Esophagus muscularis mucosa (tissue), 4 donors: ENCODE data around the gene AKAP13. TPM values are rescaled to one million over a fixed set of nuclear protein-coding genes. Genes with fewer than 3 reads are reported as not detected.

Experiments used
- DNase-seq: peaks from one replicate; pipeline ENCODE4 v3.0.0-alpha.2; 2017; ENCODE audit errors: extremely low spot score
- H3K27ac ChIP-seq, 4 donors: fragments of 200-600 bp; sonication (generic); replicated peaks in 1 of 4; 1 replicate in 3 of 4; 2 replicates in 1 of 4; pipeline ENCODE4 v1.5.1; 2016 to 2019; ENCODE audit warnings: mild to moderate bottlenecking in 1 of 4
- H3K27me3 ChIP-seq, 4 donors: fragments of 200-600 bp; sonication (generic); one replicate each; pipeline versions ENCODE4 v1.5.1 to v1.6.0; 2016 to 2019
- H3K36me3 ChIP-seq, 4 donors: fragments of 200-600 bp; sonication (generic); one replicate each; pipeline ENCODE4 v1.5.1; 2016 to 2019
- H3K4me1 ChIP-seq, 4 donors: fragments of 200-600 bp; sonication (generic); one replicate each; pipeline ENCODE4 v1.5.1; 2016 to 2019
- H3K4me3 ChIP-seq, 4 donors: fragments of 200-600 bp; sonication (generic); 1 replicate in 2 of 4; 2 replicates in 2 of 4; pipeline ENCODE4 v1.5.1; 2016 to 2019; ENCODE audit warnings: mild to moderate bottlenecking in 4 of 4, moderate library complexity in 1 of 4
- H3K9me3 ChIP-seq, 4 donors: fragments of 200-600 bp; sonication (generic); 1 replicate in 3 of 4; 2 replicates in 1 of 4; pipeline ENCODE4 v1.5.1; 2016 to 2019
- EP300 ChIP-seq: sonication (generic); formaldehyde crosslinking; IDR thresholded peaks from one replicate; pipeline ENCODE4 v1.6.1; 2017; ENCODE audit warnings: antibody characterized with exemption
- POLR2A ChIP-seq: fragments of 450-650 bp; IDR thresholded peaks from one replicate; pipeline ENCODE4 v1.6.1; 2017; ENCODE audit warnings: antibody characterized with exemption, moderate library complexity, mild to moderate bottlenecking, low read depth
- POLR2AphosphoS5 ChIP-seq, 2 donors: sonication (generic); formaldehyde crosslinking; IDR thresholded peaks; one replicate each; pipeline ENCODE4 v1.6.1; 2017; ENCODE audit warnings: antibody characterized with exemption in 2 of 2
- WGBS: methylation state at CpG from one replicate; pipeline ENCODE4 v1.1.5; 2018; 5-methylcytosine and 5-hydroxymethylcytosine counted together
- intact Hi-C: fragments of 100-400 bp; cut with DNase I; formaldehyde crosslinking; loops from one replicate; pipeline ENCODE4 v1.15.1; 2023
- total RNA-seq, 4 donors: library from RNA; depleted of rRNA; stranded (reverse); fragments of >200 nt; gene quantifications; one replicate each; pipeline versions ENCODE4 v1.1.0 to v1.2.1, GENCODE V29; 2016
- TF ChIP-seq, protein P1 (sequence below), 3 experiments: fragments of 200-600 bp in 2 of 3; fragments of 450-650 bp in 1 of 3; sonication (generic) in 2 of 3; IDR thresholded peaks; one replicate each; pipeline ENCODE4 v1.5.1; 2017 to 2019; ENCODE audit warnings: antibody characterized with exemption in 3 of 3, mild to moderate bottlenecking in 2 of 3, moderate library complexity in 1 of 3

The AKAP13 gene
- total RNA-seq, 4 donors from 2014 or later = 232 to 323 (median 284) TPM

DNA sequence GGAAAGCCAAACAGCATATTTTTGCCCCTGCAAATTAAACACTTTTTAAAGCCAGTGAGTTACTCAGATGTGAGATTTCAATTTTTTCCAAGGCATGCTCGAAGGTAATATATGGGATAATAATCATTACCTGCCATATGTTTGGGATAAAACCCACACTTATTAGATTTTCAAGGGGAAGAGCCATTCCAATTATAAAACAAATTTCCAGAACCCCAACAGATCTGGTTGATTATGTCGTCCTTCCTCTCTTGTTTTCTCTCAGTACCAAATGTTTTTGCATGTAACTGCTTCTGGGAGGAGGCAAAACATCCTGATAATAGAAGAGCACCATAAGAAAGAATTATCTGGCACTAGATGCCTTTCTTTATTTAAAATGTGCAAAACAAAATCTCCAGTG lies 115.1 kb downstream of the AKAP13 start:
- Histone ChIP-seq H3K27ac (peak overlapping the region; percentile 48 to 68 (median 64)), H3K4me3 (no peak overlapping the region), H3K4me1 (peaks cover 65 to 85% (median 76%) of the 10 kb centered on the region in 4 donors), H3K9me3 (no peaks in the 10 kb centered on the region), H3K27me3 (no peaks in the 10 kb centered on the region), H3K36me3 (no peaks in the 10 kb centered on the region)
- 68% methylated on average over 2 of the region's 2 CpGs for WGBS
- no peak for DNase-seq
- TF ChIP-seq POLR2A = no peak
- TF ChIP-seq, protein P1, sequence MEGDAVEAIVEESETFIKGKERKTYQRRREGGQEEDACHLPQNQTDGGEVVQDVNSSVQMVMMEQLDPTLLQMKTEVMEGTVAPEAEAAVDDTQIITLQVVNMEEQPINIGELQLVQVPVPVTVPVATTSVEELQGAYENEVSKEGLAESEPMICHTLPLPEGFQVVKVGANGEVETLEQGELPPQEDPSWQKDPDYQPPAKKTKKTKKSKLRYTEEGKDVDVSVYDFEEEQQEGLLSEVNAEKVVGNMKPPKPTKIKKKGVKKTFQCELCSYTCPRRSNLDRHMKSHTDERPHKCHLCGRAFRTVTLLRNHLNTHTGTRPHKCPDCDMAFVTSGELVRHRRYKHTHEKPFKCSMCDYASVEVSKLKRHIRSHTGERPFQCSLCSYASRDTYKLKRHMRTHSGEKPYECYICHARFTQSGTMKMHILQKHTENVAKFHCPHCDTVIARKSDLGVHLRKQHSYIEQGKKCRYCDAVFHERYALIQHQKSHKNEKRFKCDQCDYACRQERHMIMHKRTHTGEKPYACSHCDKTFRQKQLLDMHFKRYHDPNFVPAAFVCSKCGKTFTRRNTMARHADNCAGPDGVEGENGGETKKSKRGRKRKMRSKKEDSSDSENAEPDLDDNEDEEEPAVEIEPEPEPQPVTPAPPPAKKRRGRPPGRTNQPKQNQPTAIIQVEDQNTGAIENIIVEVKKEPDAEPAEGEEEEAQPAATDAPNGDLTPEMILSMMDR (IDR thresholded peaks at IDR 0.05) = no peak
- TF ChIP-seq EP300 = no peak
- TF ChIP-seq POLR2AphosphoS5 (IDR thresholded peaks at IDR 0.05) = no peak
- intact Hi-C loops = no loop called here

DNA sequence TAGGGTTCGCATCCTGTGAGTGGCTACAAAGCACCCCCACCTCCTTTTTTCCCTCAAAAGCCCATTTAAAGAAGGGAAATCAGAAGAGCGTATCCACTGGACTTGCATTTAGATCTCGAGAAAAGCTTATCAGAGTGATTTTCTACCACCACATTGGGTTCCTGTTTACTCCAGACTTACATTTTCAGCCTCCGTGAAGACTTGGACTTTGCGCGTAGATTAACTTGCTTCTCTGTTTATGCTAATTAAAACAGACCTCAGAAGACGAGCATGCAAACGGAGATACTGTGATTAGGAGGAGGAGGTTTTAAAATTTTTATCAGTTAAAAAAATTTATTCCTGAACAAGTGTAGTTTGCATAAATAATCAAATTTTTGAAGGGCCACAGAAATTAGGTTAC lies 115.7 kb downstream of the AKAP13 start:
- WGBS = 75% methylated on average over 8 of the region's 8 CpGs
- no peaks in the 10 kb centered on the region for H3K27me3 ChIP-seq
- no peak for DNase-seq
- H3K36me3 ChIP-seq = no peaks in the 10 kb centered on the region
- H3K9me3 ChIP-seq = no peaks in the 10 kb centered on the region
- peak overlapping the region; percentile 48 to 68 (median 64) for H3K27ac ChIP-seq
- intact Hi-C loops = no loop called here
- H3K4me1 ChIP-seq = peaks cover 71 to 86% (median 79%) of the 10 kb centered on the region in 4 donors
- no peak overlapping the region for H3K4me3 ChIP-seq
- TF ChIP-seq EP300 (no peak), POLR2A (no peak), POLR2AphosphoS5 (IDR thresholded peaks at IDR 0.05) (no peak)
- TF ChIP-seq, protein P1 (IDR thresholded peaks at IDR 0.05) = no peak

DNA sequence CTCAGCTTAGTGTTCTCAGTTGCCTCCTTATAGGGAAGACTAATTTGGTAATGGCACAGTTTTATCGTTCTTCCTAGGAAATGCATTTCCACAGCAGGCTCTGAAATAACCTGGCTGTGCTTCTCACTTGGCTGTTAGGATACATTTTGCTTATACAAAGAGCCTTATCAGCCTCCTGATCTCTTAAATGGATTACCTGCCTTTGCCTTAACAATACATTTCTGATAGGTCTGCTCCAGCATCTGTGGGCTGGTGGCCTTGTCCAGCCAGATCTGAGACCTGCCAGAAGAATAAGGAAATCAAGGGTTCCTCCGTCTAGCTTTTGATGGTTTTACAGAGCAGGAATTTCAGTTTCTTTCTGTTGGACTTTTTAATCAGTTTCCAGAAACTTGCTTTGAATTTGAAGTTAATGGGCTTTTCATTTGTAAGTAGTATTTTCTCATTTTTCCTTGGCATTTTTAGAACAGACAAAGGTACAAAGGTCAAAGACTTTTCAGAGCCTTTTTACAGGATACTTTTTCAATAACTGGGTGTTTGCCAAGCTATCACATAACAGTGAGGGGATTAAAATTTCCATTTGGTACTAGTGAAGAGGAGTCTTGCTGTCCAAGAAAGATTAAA lies 116.3 kb downstream of the AKAP13 start:
- Histone ChIP-seq H3K27ac (peak overlapping the region; percentile 18 to 68 (median 54)), H3K27me3 (no peaks in the 10 kb centered on the region), H3K4me1 (peaks cover 76 to 90% (median 84%) of the 10 kb centered on the region in 4 donors), H3K36me3 (no peaks in the 10 kb centered on the region), H3K4me3 (no peak overlapping the region), H3K9me3 (no peaks in the 10 kb centered on the region)
- intact Hi-C loops = no loop called here
- TF ChIP-seq EP300 (no peak), POLR2A (no peak), POLR2AphosphoS5 (IDR thresholded peaks at IDR 0.05) (no peak)
- TF ChIP-seq, protein P1 (IDR thresholded peaks at IDR 0.05) = no peak
- no peak for DNase-seq
- 34% methylated on average over 2 of the region's 2 CpGs for WGBS

DNA sequence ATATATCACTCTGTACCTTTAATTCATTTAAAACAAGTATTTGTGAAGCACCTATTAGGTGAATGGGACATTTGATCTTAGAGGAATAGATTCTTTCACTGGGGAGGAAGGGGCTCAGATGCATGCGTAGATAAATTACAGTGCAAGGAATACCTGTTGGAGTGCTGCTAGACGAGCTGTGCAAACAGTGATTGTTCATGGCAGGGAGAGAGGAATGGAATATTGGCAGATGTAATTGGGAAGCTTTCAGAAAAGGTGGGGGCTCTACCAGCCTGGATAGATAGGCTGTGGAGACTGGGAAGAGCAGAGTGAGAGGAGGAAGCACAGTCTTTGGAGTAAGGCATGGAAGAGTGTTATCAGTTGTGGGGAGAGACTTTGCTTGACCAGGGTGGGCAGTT lies 116.8 kb downstream of the AKAP13 start:
- H3K27me3 ChIP-seq = no peaks in the 10 kb centered on the region
- H3K27ac ChIP-seq = peak overlapping the region; percentile 18 to 68 (median 54)
- H3K9me3 ChIP-seq = no peaks in the 10 kb centered on the region
- H3K4me1 ChIP-seq = peaks cover 77 to 90% (median 87%) of the 10 kb centered on the region in 4 donors
- H3K36me3 ChIP-seq = no peaks in the 10 kb centered on the region
- H3K4me3 ChIP-seq = no peak overlapping the region
- WGBS = 69% methylated on average over 2 of the region's 2 CpGs
- no peak for DNase-seq
- intact Hi-C loops = no loop called here
- no peak for TF ChIP-seq POLR2A
- TF ChIP-seq, protein P1 (IDR thresholded peaks at IDR 0.05) = no peak
- TF ChIP-seq POLR2AphosphoS5 (IDR thresholded peaks at IDR 0.05) = no peak
- no peak for TF ChIP-seq EP300

DNA sequence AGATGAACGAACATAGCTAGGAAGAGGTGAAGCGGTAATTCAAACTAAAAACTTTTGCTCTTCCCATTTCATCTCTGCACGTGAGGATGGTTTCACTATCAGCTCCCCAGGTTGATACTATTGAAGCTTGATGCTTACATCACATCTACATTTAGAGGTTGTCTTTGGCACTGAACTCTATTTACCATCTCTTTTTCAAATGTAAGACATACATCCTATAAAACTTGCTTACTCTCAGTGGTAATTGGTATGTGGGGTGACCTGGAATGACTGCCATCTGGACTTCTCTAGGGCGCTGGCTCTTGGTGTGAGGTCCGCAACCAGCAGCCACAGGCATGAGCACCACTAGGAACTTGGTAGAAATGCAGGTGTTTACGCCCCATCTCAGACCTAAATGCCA lies 118.1 kb downstream of the AKAP13 start:
- H3K9me3 ChIP-seq = no peaks in the 10 kb centered on the region

More for the DNA sequence above, 118.1 kb downstream of the AKAP13 start:
- intact Hi-C loops = no loop called here
- no peaks in the 10 kb centered on the region for H3K36me3 ChIP-seq
- H3K4me1 ChIP-seq = peaks cover 72 to 93% (median 84%) of the 10 kb centered on the region in 4 donors
- H3K27me3 ChIP-seq = no peaks in the 10 kb centered on the region
- TF ChIP-seq EP300 (no peak), POLR2AphosphoS5 (IDR thresholded peaks at IDR 0.05) (no peak), POLR2A (no peak)
- TF ChIP-seq, protein P1 (IDR thresholded peaks at IDR 0.05) = no peak
- 97% methylated on average over 6 of the region's 6 CpGs for WGBS
- no peak for DNase-seq
- H3K4me3 ChIP-seq = no peak overlapping the region
- peak overlapping the region in 3 of 4 donors; percentile 73 to 82 (median 75) for H3K27ac ChIP-seq
